Stimulated activated CD4-positive, alpha-beta T cell treated with anti-CD3 and anti-CD28 coated beads, Interleukin-12 subunit alpha, Interleukin-12 subunit beta, amount 100 ng/mL, for 24 hours (primary cell): ENCODE data around the gene NADK.
A peak's percentile ranks its signal among the peaks of the same experiment; 100 is the strongest.

Experiments used
- DNase-seq, 2 experiments: peaks; one replicate each; pipeline ENCODE4 v3.0.0-alpha.2; 2020; ENCODE audit warnings: low read depth in 2 of 2

Gene NADK

GRCh38 chr1:1777950-1778662, at the start of gene NADK:
Gene NADK, minus strand, starts transcription at chr1:1778470. Its CDS starts 13,064 bp downstream, at chr1:1765406.
- DNase-seq = peak; percentile 47 to 51

DNA sequence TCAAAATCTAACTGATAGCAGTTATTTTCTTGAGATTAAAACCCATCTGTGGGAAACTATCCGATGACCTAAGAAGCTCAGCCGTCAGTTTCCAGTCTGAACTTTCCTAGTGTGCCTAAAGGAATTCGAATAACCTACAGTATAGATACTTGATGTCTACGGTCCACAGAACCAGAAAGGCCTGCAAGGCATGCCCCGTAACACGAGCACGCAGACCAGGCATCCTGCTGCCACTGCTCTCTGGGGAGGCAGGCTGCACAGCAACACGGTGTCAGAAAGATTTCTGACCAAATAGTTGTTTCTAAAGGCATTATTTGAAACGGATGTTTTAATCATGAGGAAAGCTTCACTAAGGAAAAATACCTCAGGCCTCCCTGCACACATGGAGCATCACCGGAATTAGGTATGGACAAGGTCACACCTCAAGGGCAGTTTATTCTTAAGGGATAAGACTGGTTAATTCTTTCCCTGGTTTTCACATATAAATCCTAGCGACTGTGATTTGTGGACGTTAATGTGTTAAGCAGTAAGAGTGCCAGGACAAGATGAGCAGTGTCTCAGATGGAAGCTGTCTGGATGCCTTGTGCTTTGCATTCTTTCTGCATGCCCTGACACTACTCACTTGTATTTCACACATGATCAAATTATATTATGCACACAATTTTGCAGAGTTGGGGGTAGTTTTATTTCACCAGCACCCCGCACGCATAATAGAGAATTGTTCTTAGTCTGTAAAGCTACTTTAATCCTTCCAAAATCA, 49.0 kb upstream of the NADK start:
- DNase-seq = no peak

DNA sequence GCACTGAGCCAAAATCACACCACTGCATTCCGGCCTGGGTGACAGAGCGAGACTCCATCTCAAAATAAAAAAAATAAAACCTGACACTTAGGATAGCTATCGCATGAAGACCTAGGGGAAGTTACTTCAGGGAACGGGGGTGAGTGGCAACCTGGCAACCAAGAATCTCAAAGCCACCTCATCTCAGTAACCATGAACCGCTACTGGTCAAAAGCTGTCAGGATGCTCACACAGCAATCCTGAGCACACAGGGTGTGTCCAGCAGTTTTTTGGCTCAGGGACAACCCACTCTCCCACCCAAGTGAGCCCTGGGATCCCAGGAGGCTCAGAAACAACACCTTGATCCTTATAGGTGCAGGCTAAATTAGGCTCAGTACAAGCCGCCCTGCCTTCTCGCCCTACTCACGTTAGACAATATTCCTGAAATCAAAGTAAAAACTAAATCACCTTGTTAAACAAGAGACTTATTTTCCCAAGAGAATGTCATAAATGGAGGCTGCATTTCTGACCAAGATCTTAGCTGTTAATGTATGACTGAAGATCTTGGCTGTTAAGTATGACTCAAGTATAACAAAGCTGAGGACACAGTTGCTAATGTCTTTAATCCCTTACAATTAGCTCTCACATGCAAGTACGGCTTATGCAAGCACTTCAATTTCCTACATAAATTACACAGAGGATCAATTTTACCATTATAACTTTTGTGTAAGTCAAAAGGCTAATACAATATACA, 48.3 kb upstream of the NADK start:
- DNase-seq = no peak

- no peak for DNase-seq
Observed at GRCh38 chr1:1825217-1825616, 46.9 kb upstream of the NADK start.

DNA sequence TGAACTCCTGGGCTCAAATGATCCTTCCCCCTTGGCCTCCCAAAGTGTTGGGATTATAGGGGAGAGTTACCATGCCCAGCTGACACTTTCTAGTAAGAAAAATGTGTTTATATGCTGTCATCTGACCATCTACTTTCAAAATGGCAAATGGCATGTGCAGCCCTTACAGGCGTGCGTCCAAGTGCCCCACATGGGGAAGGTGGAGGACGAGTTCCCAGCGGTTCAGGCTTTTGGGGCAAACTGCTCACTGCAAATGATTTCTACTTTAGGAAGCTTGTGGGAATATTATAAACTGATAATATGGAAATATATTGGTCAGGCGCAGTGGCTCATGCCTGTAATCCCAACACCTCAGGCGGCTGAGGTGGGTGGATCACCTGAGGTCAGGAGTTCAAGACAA, 41.5 kb upstream of the NADK start:
- no peak for DNase-seq

DNA sequence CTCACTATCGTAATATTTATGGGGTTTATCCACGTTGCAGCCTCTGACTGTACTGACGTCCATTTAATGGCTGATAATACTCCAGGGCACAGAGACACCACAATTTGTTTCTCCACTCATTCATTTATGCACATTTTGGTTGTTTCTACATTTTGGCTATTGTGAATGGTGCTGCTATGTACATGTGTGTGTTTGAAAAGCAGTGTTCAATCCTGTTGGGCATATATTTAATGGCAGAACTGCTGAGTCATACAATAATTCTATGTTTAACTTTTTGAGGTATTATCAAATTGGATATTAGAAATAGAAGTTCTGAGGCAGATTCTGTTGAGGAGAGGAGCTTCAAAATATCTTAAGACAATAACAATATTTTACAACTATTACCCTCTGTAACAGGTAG, 39.0 kb upstream of the NADK start:
- DNase-seq = no peak

GRCh38 chr1:1815606-1816281, 37.5 kb upstream of the NADK start:
- DNase-seq = no peak

DNA sequence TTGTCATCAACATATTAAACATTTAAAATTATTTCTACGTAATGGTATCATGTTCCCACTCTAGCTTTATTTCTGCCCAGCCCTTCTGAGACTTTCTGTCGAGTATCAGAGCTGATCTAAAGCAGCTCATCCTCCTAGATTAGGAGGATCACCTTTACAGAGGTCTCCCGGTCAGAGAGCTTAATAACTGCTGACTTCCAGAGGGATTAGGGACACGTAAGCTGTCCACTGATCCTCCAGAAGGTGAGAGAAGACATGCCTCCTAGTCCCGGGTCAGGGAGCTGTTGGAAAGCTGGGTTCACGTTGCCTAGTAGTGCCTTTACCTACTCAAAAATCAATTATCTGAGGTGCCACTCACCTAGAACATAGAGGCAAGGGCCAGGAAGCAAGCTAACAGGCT, 31.2 kb upstream of the NADK start:
- no peak for DNase-seq

DNA sequence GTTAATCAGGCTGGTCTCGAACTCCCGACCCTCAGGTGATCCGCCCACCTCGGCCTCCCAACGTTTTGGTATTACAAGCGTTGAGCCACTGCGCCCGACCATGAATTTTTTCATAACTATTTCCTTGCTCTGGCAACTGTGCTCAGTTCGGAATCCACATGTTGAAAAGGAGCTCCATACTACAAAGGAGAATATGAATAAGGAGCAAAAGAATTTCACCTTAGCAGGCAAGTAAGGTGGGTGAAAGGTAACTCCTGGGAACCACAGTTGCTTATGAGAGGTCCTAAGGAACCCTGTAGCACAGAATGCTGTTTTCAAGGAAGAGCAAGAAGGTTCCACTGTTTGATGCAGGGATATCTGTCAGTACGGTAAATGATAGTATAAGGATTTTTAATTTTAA, 29.9 kb upstream of the NADK start:
- DNase-seq = no peak

- no peak for DNase-seq
Observed at GRCh38 chr1:1806890-1807289, 28.6 kb upstream of the NADK start.

DNA sequence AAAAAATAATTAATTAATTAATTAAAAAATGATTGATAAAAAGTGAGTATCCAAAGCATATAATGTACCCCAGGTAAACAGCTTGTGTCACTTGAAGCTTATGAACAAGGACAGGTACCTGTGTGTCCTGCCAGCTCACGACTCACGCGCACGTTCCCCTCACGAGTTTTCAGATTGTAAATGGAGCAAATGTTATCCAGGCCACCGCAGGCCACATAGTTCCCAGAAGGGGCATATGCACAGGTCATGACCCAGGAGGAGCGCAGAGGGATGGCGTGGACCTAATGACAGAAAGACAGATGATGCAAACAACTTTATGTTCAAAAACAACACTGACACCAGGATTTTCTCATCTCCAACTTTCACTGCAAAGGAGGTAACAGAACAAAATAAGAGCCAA, 26.0 kb upstream of the NADK start:
- no peak for DNase-seq

DNA sequence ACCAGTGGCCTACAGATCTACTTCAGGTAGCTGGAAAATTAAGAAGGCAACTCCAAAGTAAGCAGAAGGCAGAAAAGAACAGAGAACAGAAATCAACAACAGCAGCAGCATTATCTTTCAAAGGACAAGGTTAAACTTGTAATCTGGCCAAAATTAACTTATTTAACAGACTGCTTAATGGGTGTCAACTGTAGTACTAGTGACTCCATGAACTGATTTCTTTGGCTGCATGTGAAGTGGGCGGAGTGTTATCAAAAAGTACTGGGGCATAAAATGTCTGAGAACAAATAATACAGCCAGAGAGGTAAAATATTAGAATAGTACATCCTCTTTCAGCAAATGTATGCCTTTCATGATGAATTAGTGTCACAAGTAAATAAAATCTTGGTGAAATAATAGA, 24.6 kb upstream of the NADK start:
- DNase-seq = no peak

DNA sequence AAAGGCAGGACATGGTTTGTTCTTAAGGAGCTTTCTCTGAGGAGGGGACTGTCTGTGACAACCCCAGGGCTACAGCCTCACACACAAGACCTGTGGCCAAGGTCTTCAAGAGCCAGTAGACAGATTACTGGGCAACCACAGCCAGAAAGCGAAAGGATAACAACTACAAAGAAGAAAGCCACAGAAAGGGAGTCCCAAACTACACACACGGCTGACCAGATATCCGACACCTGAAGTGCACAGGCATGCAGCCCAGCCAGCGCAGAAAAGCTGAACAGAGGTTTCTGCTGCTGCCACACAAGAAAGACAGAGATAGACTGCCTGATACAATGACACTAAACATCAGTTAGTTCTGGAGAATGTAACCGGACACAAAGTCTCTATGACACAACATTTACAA, 21.4 kb upstream of the NADK start:
- DNase-seq = no peak

- DNase-seq = no peak
Observed at GRCh38 chr1:1797731-1798341, 19.6 kb upstream of the NADK start.

DNA sequence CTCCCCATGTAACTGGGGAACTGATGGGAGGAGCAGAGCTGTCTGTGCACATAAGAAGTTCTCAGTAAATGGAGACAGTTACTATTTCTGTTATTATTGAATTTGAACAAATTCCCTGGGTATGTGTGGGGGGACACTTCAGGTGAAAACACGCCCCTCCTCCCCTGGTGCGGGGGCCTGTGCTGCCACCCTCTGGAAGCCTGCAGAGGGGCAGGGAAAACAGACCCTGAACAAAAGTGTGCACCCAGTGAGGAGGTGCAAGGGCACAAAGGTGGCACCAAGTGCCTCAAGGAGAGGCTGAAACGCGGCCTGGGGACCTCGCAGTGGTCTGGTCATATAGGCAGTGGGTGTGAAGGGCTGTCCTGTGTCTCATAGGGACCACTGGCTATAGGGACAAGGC, 18.2 kb upstream of the NADK start:
- DNase-seq = no peak

DNA sequence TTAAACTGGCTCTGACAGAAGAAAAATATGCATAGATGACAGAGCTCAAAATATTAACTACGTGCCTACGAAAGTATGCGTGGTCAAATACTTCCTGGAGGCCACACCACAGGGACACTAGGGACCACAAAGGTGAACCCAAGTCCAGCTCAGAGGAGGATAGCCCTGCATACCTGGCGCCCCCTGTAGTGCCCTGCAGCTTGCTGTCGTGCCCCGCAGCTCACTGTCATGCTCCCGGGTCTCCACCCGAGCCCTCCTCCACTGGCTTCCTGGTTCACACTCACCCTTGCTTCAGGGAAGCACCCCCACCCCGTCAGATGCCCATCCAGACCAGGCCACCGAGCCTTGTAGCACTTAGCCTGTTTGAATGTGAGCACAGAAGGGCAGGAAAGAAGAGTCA, 16.7 kb upstream of the NADK start:
- DNase-seq = no peak

- no peak for DNase-seq
Observed at GRCh38 chr1:1793481-1794244, 15.4 kb upstream of the NADK start.

DNA sequence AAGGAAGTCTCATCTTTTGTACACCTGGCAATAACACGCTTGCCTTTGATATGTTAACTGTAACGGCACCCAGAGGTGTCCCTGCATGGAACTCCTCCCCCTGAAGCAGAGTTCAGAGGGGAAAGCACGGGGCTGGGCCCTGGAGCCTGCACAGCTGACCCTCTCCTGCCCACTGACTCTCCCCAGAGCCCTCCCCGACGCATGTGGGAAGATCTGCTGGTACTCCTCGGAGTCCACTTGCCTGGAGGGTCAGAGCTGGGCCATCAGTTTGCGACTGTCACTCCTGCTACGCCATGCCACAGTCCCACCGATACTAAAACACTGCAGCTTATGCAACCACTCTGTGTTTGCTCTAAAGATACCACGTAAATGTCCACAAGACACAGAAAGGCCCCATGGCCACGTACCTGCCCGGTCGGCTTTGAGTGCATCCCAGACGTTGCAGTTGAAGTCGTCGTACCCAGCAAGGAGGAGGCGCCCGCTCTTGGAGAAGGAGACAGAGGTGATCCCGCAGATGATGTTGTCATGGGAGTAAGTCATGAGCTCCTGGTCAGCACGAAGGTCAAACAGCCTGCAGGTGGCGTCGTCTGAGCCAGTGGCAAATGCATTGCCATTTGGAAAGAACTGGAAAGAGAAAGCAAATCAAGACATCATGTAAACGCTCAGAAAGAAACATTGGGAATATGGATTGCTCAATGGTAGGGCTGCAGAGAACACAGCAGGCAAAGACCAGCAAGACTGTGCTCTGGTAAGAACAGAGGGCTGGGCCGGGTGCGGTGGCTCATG, 10.6 kb upstream of the NADK start:
- no peak for DNase-seq

DNA sequence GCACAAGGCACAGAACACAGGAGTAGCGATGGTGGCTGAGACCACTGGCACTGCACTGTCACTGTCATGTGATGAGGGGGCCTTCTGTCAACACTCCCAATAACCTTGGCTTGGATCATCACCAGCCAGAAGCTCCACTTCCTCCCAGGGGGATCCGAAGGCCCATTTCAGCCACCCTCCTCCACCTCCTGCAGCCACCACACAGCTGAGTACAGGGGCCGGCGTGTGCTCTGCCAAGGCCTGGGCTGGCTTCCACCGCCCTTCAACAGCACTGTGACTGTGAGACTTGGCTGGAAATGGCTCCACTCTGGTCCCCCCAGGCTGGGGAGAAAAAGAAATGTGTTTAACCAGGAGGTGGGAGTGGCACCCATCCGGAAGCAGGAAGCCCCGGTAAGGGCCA, 9.9 kb upstream of the NADK start:
- DNase-seq = no peak
